IPS-18a (cell line): ENCODE results near the gene NCOA4.
"Not testable (repeated sequence)": the region's sequence is repeated elsewhere in the genome, so short reads cannot be mapped to it uniquely, and the experiment has no call there.

Experiments used
- H3K27ac ChIP-seq: one replicate; pipeline ENCODE4 v1.5.1; 2013; ENCODE audit warnings: low read length
- H3K27me3 ChIP-seq: one replicate; pipeline ENCODE4 v1.6.1; 2013; ENCODE audit warnings: mild to moderate bottlenecking, low read length; ENCODE audit not compliant: control insufficient read depth, insufficient read depth
- H3K36me3 ChIP-seq: one replicate; pipeline ENCODE4 v1.6.1; 2013; ENCODE audit warnings: low read depth, low read length; ENCODE audit not compliant: control insufficient read depth
- H3K4me1 ChIP-seq: one replicate; pipeline ENCODE4 v1.6.1; 2013; ENCODE audit warnings: low read depth, low read length; ENCODE audit not compliant: control insufficient read depth
- H3K4me3 ChIP-seq: one replicate; pipeline ENCODE4 v1.5.1; 2013; ENCODE audit warnings: low read length
- H3K9ac ChIP-seq: one replicate; pipeline ENCODE4 v1.6.1; 2013; ENCODE audit warnings: mild to moderate bottlenecking, low read length, moderate library complexity
- H3K9me3 ChIP-seq: one replicate; pipeline ENCODE4 v1.6.1; 2013; ENCODE audit warnings: low read depth, low read length; ENCODE audit not compliant: control insufficient read depth

The NCOA4 gene

DNA sequence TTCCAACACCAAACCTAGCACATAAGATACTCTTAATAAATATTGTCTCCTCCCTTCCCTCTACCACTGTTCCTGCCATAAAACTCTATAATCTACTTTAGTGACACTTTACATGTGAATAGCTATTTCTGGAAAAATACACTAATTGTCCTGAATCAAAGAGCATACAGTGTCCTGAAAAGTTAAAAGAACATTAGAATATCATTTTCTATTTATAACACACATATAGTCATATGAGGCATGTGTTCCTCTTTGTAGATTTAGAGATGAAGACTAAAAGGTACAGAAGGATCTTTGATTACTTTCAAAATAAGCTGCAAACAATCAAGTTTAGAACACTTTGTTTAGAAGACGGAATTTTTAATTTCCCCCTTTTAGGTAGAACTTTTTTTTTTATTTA lies 13.6 kb downstream of the NCOA4 start:
- no peaks in the 10 kb centered on the region for H3K9me3 ChIP-seq
- no peak overlapping the region for H3K27ac ChIP-seq
- H3K4me3 ChIP-seq = no peak overlapping the region
- H3K36me3 ChIP-seq = peaks cover 30% of the 10 kb centered on the region
- no peak overlapping the region for H3K9ac ChIP-seq
- no peaks in the 10 kb centered on the region for H3K4me1 ChIP-seq
- H3K27me3 ChIP-seq = no peaks in the 10 kb centered on the region

DNA sequence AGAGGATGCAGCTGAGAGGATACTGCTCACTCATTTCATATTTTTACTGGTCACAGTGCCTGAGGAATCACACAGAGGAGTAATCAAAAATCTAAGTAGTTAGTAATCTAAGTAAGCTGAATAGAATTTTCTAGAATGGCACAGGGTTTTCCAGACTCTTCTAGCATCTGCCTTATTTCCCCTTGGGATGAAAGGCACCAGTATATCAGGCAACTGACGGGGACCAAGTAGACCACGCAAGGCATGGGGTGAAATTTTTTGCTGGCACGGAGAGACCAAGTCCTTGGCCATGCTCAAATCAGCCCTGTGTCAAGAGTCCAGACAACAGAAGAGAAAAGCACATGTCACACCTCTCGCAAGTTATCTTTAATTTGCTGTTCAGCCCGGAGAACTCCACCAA lies 14.2 kb downstream of the NCOA4 start:
- H3K4me3 ChIP-seq = no peak overlapping the region
- H3K4me1 ChIP-seq = no peaks in the 10 kb centered on the region
- no peak overlapping the region for H3K9ac ChIP-seq
- H3K36me3 ChIP-seq = peaks cover 30% of the 10 kb centered on the region
- no peak overlapping the region for H3K27ac ChIP-seq
- no peaks in the 10 kb centered on the region for H3K9me3 ChIP-seq
- no peaks in the 10 kb centered on the region for H3K27me3 ChIP-seq

DNA sequence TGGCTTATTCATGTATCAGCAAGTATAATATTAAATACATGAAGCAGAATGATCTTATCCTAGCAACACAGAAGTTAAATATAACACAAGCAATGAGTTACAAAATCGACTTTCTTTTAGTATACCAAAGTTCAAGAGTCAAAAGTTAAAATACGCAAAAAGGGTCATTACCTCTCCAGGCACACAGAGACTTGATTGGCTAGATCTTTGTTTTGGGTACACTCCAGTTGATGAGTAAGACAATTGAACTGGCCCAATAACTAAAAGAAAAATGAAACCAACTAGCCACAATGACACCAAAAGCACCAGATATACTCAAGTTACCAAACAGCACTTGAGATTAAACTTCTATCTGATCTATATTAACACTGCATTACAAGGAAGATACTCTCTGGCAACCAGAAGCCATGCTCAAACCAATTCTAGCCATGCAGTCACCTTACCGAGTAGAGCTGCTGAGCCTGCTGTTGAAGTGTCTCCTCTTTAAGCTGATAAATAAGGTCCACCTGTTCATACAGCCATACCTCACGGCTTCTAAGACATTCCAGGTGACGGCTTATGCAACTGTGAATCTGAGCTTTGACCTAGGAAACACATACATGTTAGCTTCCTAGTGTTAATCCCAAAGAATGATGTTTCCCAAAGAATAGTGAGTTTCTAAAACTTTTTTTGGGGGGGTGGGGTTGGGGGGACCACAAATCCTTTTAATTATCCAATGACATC lies 15.6 kb downstream of the NCOA4 start:
- no peaks in the 10 kb centered on the region for H3K9me3 ChIP-seq
- H3K27ac ChIP-seq = no peak overlapping the region
- peaks cover 41% of the 10 kb centered on the region for H3K36me3 ChIP-seq
- no peaks in the 10 kb centered on the region for H3K27me3 ChIP-seq
- no peak overlapping the region for H3K9ac ChIP-seq
- no peaks in the 10 kb centered on the region for H3K4me1 ChIP-seq
- H3K4me3 ChIP-seq = no peak overlapping the region

DNA sequence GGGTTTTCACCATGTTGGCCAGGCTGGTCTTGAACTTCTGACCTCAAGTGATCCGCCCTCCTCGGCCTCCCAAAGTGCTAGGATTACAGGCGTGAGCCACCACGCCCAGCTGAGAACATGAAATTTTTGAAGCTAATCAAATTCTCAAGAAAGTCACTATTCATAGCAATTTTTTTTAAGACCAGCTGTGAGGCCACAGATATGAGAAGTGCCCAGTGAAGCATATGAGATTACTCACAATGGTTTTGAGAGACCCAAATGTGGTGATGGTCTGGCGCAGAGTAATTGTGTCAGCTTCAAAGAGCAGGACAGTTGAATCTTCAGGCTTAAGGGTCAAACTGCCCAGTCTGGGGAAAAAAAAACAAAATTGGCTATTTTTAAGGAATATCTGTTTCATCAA lies 16.2 kb downstream of the NCOA4 start:
- Histone ChIP-seq H3K9me3 (no peaks in the 10 kb centered on the region), H3K4me1 (no peaks in the 10 kb centered on the region), H3K36me3 (peaks cover 41% of the 10 kb centered on the region), H3K27me3 (no peaks in the 10 kb centered on the region), H3K4me3 (no peak overlapping the region), H3K27ac (no peak overlapping the region), H3K9ac (no peak overlapping the region)

DNA sequence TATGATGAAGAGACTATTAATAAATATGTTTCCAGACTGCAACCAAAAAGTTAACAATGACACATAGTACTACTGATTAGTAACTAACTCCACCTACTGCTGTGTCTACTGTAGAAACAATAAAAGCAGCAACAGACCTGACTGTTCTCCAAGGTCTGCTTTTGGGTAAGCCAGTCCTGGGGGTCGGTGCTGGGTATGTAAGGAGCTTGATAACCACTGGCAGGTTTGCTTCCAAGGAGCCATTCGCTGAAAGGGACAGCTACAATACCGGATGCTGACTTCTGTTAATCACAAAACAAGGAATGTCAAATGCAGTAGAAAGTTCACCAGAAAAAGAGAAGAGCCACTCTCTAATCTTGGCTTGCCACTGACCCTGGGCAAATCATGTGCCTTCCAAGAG lies 17.7 kb downstream of the NCOA4 start:
- Histone ChIP-seq H3K9me3 (no peaks in the 10 kb centered on the region), H3K4me1 (no peaks in the 10 kb centered on the region), H3K4me3 (no peak overlapping the region), H3K27me3 (no peaks in the 10 kb centered on the region), H3K9ac (no peak overlapping the region), H3K27ac (no peak overlapping the region), H3K36me3 (peaks cover 55% of the 10 kb centered on the region)

DNA sequence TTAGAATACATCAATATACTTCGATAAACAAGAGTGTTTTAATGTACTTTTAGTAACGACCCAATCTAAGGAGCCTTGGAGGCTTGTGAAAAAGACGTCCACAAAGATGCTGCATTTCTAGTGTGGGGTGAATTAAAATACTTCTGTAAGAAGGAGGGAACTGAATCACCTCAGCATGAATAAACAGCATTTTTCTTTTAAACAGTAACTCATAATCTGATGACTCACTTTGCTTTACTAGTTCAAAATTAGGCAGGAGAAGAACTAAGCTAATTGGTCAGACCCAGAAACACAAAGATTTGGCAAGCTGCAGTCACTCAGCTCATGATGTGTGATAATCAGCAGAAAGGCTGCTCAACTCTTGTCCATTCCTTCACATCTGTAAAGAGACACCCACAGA lies 24.2 kb downstream of the NCOA4 start:
- Histone ChIP-seq H3K4me3 (no peak overlapping the region), H3K9ac (no peak overlapping the region), H3K9me3 (no peaks in the 10 kb centered on the region), H3K27ac (no peak overlapping the region), H3K4me1 (no peaks in the 10 kb centered on the region), H3K36me3 (peaks cover 73% of the 10 kb centered on the region), H3K27me3 (no peaks in the 10 kb centered on the region)

DNA sequence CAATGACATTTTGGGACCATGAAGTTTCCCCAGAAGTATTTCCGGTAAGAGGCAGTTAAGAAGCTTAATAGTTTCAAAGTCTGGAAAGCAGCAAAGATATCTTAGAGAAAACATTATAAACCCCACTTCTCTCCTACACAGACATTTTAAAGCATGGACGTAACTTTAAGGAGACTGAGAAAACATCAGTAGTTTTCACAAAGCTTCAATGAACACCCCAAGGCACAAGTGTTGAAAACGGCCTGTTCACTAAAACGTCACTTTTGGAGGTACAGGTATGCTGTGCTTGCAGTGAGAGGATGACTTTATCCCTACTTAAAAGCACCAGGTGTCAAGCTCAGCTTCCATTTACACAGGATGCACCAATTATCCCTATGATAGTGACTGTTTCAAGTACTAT lies 25.0 kb downstream of the NCOA4 start:
- no peaks in the 10 kb centered on the region for H3K4me1 ChIP-seq
- no peaks in the 10 kb centered on the region for H3K9me3 ChIP-seq
- peaks cover 74% of the 10 kb centered on the region for H3K36me3 ChIP-seq
- no peak overlapping the region for H3K9ac ChIP-seq
- H3K4me3 ChIP-seq = no peak overlapping the region
- no peaks in the 10 kb centered on the region for H3K27me3 ChIP-seq
- H3K27ac ChIP-seq = no peak overlapping the region

DNA sequence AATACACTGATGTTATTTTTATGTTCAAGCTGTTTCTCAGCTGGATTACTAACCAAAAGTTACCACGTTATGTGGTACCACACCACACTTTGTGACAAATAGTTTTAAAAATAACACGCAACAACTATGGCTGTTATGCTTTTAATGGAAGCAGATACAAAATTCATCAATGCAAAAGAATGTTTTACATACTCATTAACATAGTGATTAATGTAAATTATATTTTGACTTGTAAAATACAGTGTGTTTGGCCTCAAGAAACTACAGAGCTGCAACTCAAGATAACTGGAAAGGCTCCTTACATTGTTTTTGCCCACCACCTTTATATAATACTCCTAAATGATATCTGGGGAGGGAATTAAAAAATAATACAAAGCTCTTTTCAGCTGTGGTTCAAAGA lies 25.5 kb downstream of the NCOA4 start:
- H3K27ac ChIP-seq = no peak overlapping the region
- H3K36me3 ChIP-seq = peaks cover 74% of the 10 kb centered on the region

DNA sequence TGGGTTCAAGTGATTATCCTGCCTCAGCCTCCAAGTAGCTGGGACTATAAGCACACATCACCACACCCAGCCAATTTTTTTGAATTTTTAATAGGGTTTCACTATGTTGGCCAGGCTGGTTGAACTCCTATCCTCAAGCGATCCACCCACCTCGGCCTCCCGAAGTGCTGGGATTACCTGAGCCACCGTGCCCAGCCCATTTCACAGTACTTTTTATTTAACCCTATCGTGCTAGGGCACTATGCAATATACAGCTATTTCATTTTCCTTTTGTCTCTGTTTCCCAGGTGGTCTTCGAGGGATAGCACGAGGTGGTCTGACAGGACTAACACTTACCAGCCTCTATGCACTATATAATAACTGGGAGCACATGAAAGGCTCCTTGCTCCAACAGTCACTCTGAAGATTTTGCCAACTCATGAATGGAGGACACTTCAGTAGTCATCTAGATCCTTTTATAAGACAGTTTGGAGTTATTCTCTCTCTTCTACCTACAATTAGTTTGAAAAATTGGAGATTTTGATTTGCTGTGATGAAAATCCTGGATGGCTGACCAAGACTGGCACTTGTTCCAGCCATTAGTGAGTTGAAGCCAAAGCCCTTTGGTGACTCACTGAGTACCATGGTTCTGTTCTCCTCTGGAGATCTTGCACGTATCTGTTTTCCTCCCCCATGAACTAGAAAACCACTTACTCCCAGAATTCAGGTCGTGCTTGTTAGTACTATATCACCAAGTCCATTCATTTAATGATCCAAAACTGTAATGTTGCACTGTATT lies 27.3 kb downstream of the NCOA4 start:
- no peaks in the 10 kb centered on the region for H3K27me3 ChIP-seq
- no peak overlapping the region for H3K27ac ChIP-seq
- H3K9ac ChIP-seq = no peak overlapping the region
- peaks cover 6% of the 10 kb centered on the region for H3K4me1 ChIP-seq
- peaks cover 68% of the 10 kb centered on the region for H3K36me3 ChIP-seq
- no peaks in the 10 kb centered on the region for H3K9me3 ChIP-seq
- H3K4me3 ChIP-seq = no peak overlapping the region

More for the DNA sequence above, 25.5 kb downstream of the NCOA4 start:
- no peak overlapping the region for H3K4me3 ChIP-seq
- H3K27me3 ChIP-seq = no peaks in the 10 kb centered on the region
- no peaks in the 10 kb centered on the region for H3K9me3 ChIP-seq
- peaks cover under 1% of the 10 kb centered on the region for H3K4me1 ChIP-seq
- H3K9ac ChIP-seq = no peak overlapping the region

DNA sequence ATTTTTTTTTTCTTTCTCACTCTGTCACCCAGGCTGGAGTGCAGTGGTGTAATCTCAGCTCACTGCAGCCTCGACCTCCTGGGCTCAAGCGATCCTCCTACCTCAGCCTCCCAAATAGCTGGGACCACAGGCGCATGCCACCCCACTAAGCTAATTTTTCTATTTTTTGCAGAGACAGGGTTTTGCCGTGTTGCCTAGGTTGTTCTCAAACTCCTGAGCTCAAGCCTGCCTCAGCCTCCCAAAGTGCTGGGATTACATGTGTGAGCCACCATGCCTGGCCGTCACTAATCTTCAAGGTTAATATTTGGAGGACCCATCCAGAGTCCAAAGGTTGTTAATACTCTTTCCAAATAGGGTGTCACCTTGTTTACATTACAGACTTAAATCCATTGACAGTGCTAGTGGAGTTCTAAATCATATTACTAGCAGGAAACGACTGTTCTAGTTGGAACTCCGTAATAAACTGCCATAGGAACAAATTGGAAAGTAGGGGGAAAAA lies 28.2 kb downstream of the NCOA4 start:
- H3K27ac ChIP-seq, H3K27me3 ChIP-seq, H3K9ac ChIP-seq, H3K9me3 ChIP-seq, H3K4me3 ChIP-seq, H3K4me1 ChIP-seq: not testable (repeated sequence)
- H3K36me3 ChIP-seq = peaks cover 70% of the 10 kb centered on the region

DNA sequence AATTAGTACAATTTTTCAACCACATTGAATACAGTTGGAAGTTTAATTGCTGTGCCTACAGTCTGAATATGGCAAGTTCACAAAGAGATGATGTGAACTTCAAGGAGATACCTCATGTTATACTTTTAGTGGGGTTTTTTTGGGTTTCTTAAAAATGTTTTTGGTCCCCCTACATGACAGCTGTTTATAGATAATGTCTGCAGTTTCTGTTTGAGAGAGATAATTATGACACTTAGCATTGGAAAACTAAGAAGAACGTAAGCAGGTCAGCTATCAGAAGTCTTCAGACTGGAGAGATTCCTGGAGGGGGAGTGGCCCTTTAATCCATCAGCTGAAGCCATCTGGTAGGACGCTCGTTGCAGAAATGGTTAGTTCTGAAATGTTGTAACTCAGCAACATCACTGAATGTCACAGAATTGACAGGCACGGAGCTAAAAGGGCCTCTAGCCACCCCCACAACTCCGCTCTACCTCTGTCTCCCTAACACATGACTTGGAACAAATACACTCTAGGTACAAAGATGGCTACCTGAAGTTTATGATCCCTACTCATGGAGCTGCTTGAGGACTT lies 29.2 kb downstream of the NCOA4 start:
- no peak overlapping the region for H3K9ac ChIP-seq
- peaks cover 8% of the 10 kb centered on the region for H3K4me1 ChIP-seq
- H3K27me3 ChIP-seq = no peaks in the 10 kb centered on the region
- H3K36me3 ChIP-seq = peaks cover 67% of the 10 kb centered on the region
- H3K9me3 ChIP-seq = no peaks in the 10 kb centered on the region
- H3K4me3 ChIP-seq = no peak overlapping the region
- no peak overlapping the region for H3K27ac ChIP-seq
